ENCODE measurements around the gene SMARCAD1.
"Not testable (repeated sequence)": the region's sequence is repeated elsewhere in the genome, so short reads cannot be mapped to it uniquely, and the experiment has no call there.

SMARCAD1 gene

DNA sequence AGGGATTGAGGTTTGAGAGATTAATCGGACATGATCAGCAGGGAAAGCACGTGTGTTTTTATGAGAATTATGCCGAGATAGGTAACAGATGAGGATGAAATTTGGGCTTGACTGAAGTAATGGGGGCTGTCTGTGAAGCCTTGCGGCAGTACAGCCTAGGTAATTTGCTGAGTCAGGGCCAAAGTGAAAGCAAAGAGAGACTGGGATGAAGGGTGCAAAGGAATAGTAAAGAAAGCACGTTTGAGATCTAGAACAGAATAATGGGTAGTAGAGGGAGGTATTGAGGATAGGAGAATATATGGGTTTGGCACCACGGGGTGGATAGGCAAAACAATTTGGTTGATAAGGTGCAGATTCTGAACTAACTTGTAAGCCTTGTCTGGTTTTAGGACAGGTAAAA lies 87.8 kb downstream of the SMARCAD1 start:
- not testable (repeated sequence) for DNase-seq

DNA sequence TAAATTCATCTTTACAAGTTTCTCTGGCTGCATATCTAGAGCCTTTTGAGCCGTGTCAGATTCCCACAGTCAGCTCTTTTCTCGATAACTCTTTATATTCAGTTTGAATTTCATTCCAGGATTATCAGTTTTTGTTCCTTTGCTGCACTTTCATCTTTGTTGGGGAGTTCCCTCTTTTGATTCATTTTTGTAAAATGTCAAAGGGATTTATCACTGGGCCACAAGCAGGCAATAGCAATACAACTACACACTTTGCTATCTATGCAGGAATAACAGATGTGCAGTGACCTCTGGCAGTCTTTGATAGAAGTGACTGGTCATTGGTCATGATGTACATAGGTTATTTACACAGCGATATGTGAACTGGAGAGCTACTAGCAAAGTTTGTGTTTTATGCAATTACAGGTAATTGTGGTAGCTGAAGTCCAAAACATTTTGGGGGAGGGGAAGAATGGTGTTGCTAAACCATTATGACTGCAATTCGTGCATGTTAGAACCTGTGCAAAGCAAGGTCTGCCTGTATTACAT lies 91.1 kb downstream of the SMARCAD1 start:
- no peak for DNase-seq

DNA sequence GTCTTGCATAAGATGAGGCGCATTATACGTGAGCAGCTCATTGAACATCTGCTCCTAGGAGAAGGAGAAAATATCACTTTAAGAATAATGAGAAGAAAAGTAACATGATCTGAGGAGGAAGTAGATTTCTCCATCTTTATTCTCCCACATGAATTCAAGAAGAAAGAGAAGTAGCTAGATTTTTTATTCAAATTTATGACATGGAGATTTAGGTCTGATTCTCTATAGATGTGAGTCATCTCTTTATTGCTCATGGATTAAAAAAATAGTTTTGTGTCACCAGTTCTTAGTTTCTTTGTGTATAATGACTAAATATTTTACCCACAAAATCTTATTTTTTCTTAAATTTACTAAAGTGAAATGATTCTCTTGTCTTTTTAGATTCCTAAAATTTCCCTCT lies 94.5 kb downstream of the SMARCAD1 start:
- DNase-seq = no peak

DNA sequence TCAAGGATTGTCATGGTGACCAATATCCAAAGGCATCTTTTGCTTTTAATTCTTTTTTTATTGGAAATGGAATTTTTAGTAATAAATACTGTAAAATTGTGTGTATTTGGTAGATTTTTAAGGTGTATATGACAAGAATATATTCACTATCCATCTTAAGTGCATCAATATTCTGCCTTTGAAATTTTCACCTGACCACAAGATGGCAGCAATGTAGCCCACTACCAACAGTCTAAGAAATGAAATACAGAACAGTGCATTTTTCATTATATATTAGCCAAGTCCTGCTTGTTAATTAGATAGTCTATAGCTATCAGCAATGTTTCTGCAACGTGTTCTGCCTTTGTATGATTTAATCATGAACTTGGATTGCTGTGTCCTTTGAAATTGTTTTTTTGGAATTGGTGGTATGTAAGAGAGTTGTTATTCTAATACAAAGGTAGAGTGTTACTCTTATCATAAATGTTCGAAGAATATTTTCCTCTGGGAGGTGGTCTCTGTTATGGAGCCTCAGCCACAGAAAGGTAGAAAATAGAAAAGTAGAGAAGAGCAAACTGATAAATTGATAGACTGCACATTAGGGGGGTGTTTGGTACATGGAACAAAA lies 96.8 kb downstream of the SMARCAD1 start:
- peak in 1 of 2 donors; percentile 6 for DNase-seq

DNA sequence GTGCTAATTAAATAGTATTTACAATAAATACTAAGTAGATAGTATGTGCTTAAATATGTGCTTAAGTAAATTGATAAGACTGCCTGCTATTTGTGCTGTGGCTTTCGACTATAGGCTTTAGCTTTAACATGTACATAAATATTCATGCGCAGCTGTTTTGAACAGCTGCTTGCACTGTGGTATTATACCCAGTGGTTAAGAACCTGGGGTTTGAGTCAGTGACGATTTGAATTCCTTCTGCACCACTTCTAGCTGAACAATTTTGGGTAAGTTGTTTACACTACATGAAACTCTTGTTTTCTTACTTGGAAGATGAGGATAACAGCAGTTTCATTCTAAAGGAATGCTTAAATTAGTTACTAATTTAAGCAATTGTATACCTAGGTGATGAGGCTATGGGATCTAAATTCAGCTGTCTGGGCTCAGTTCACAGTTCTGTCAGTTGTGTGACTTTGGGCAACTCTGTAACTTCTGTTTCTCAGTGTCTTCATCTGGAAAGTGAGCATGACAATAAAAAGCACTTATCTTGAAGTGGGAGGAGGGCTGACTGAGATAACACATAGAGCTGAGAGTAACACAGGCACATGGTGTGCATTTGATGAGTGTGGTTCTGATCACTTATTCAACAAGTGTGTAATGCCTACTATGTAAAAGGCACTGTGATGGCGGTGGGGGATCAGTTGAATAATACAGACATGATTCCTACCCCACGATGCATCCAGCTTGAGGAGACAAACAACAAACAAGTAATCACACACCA lies 98.0 kb downstream of the SMARCAD1 start:
- no peak for DNase-seq

DNA sequence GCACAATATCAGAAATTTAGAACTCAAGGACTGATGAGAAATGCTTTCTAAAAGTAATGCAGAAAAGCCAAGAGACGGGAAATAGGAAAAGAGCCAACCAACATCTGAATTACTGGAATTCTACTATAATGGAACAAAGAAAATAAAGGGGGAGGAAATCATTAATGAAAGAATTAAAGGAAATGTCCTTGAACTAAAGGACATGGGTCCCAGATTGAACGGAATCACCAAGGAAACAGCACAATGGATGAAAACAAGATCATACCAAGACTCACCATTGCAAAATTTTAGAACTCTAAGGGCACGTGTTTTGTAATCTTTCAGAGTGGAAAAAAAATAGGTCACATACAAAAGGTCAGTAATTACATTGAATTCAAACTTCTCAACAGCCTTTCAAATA lies 99.0 kb downstream of the SMARCAD1 start:
- DNase-seq = no peak

DNA sequence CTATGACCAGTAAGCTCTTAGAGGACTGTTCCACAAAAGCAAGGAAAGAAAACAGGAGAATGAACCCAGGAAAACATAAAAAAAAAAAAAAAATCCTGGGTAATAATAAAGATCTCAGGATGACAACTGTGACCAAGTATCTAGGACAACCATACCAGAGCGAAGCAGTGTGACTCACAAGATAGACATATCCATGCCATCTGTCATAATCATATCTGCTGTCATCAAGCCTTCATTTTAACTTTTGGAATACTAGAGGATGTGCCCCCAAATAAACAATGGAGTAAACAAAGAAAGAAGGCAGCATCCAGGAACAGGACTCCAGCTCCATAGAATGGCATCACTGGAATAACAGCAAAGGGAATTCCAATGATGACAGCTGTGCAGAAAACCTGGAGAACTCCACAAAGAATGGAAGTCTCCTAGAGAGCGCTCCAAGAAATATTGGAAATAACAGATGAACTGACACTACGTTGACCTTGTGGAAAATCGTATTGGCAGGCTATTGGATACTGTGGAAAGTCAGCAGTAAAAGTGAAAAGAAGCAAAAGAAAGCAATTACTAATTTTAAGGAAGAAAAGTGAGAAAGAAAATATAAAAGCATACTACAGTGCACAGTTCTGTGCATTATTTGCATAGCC lies 99.7 kb downstream of the SMARCAD1 start:
- no peak for DNase-seq

DNA sequence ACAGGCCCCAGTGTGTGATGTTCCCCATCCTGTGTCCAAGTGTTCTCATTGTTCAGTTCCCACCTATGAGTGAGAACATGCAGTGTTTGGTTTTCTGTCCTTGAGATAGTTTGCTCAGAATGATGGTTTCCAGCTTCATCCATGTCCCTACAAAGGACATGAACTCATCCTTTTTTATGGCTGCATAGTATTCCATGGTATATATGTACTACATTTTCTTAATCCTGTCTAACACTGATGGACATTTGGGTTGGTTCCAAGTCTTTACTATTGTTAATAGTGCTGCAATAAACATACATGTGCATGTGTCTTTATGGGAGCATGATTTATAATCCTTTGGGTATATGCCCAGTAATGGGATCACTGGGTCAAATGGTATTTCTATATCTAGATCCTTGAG lies 112.3 kb downstream of the SMARCAD1 start:
- DNase-seq = not testable (repeated sequence)

DNA sequence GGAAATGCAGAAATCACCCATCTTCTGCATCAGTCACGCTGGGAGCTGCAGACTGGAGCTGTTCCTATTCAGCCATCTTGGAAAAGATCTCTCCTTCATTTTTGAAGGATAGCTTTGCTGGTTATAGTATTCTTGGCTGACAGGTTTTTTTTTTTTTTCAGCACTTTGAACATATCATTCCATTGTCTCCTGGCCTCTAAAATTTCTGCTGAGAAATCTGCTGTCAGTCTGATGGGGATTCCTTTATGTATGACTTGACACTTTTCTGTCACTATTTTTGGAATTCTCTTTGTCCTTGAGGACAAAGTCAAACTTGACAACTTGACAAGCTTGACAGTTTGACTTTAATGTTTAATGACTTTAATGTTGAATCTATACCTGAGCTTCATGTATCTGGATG lies 118.2 kb downstream of the SMARCAD1 start:
- DNase-seq = no peak

DNA sequence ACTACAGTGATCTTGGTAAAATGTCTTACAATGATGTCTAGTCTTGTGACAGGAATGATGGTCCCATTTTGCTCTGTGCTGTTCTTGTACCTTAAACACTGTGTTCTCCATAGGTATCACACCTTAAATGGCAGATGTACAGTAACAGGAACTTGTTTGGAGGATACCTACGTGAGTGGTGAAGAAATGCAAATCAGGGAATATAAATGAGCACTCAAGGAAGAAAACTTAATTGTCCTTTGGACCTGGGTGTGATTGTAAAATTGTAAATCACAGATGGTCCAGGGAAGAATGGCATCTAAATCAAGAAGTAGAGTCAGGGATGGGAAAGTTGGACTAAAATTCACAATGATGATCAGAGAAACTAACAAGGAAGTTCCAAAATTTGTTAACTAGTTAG lies 122.3 kb downstream of the SMARCAD1 start:
- DNase-seq = no peak

DNA sequence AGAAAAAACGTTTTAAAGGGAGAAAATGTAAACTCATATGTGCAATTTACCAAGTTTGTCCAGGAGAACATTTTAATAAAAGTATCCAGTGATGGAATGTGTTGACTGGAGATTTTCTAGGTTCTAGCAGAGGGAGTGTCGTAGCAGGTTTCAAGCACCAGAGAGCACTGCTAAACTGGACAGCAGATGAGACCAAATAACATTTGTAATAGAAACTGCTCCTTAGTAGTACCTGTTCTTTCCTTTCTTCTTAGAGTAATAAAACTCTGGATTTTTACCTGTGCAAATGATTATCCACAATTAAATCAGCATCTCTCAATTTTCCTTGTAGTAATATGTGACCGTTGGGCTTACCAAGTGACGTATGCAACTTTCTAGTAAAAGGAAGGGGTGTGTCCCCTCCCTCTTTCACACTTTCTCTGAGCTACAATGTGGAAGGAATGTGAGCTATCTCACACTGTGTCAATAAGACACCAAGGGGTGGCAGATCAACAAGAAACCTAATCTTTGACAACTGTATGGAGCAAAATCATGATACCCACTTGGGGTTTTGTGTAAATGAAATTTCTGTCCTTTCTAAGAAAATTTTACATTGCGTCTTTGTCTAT lies 125.4 kb downstream of the SMARCAD1 start:
- no peak for DNase-seq

DNA sequence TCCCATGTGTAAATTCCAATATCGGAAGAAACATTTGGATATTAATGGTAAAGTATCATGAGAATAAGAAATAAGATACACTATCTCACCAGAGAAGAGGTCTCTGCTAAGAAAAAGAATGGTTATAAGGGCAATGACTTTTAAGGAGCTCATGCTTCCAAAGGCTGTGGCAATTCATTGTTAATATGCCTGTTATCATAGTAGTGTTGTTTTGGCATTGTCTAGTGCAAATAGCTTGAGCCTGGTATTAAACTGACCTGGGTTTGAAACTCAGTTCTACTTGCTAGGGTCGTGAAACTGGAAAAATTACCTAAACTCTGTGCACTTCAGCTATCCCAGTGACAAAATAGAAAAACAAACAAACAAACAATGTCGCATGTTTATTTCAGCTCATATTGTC lies 126.2 kb downstream of the SMARCAD1 start:
- no peak for DNase-seq

DNA sequence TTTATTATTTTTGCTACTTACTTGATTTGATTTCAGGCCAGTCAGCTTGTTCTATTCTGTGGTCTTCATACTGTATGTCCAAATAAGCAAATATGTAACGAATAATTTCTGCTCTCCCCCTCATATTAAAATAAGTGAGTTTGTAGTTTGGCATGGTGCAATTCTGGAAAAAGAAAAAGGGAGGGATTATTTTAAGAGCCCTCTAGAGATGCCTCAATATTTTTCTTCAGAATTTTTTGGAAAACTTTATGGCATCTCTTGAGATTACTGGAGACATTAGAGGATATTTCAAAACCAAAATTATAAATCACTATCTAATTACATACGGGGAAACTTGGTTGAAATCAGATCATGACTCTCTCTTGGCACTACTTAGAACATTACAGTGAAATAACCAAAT lies 126.8 kb downstream of the SMARCAD1 start:
- DNase-seq = no peak

DNA sequence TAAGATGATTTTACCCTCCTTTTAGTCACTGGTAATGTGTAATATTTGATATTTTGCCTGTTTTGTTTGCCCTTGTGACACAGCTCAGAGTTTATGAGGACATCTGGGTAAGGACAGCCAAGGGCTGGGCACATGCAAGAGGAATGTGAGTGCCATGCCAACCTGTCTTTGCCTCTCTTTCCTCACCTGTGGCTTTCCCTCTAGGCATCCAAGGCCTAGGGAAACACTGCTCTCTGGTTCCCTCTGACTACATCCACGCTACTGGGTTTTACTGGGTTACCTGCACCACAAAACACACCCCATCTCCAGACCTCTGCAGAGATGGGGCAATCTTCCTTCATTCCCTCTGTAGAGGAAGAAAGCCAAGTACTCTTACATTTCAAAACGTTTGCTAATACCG lies 127.3 kb downstream of the SMARCAD1 start:
- no peak for DNase-seq

DNA sequence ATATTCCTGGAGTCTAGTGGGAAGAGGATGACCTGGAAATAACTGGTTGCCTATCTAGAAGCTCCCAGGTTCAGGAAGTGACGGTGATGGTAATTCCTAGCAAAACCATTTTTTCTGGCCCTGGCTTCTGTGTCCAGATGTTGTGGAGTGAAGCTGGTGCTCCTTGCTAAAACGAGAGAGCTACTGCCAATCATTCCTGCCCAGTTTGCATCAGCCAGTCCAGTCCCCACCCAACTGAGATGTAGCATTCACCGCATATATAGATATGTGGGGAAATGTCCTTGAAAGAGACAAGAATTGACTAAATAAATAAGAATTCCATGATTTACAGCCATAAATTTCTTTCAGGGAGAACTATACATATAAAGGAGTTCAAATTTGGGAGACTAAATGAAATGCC lies 128.6 kb downstream of the SMARCAD1 start:
- no peak for DNase-seq

DNA sequence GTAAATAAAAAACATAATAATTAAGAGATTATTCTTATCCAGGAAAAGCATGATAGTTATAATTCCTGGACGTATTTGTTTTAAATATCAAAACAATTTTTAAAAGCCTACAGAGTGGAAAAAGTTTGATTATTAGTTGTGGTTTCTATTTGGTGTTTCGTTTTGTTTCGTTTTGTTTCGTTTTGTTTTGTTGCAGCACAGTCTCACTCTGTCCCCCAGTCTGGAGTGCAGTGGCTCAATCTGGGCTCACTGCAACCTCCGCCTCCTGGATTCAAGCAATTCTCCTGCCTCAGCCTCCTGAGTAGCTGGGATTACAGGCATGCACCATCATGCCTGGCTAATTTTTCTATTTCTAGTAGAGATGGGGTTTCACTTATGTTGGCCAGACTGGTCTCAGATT lies 129.1 kb downstream of the SMARCAD1 start:
- DNase-seq = not testable (repeated sequence)

DNA sequence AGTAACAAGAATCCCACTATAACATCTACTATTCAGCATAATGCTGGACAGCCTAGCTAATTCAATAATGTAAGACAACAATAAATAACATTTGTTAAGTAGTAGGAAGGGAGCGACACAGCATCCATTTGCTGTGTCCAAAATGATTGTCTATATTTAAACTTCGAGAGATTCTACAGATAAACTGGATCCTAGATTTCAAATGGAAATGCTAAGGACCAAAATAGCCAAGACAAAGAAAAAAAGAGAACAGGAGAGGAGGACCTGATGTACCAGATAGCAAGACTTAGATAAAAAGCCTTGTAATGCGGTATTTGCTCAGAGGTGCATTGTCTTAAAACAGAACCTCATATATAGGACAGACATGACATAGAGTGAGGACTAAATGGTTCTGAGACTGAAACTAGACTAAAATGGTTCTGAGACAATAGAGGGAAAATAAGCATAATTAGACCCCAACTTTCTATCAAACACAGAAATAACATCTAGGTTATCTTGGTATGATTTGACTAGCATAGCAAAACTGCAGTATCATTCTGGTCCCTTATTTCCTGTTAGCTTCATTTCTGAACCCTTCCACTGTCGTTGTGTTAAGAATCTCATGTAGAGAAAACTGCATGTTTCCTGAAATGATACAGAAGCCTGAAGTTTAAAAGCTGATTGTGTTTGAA lies 131.2 kb downstream of the SMARCAD1 start:
- DNase-seq = no peak

DNA sequence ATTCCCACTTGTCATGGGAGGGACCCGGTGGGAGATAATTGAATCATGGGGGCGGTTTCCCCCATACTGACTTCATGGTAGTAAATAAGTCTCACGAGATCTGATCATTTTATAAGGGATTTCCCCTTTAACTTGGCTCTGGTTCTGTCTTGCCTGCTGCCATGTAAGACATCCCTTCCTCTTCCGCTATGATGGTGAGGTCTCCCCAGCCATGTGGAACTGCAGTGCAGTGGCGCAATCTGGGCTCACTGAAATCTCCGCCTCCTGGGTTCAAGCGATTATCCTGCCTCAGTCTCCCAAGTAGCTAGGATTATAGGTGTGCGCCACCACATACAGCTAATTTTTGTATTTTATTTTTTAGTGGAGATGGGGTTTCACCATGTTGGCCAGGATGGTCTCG lies 132.1 kb downstream of the SMARCAD1 start:
- peak in 1 of 2 donors; percentile 1 for DNase-seq
